ENCODE results near the gene GABARAPL2.

DNA sequence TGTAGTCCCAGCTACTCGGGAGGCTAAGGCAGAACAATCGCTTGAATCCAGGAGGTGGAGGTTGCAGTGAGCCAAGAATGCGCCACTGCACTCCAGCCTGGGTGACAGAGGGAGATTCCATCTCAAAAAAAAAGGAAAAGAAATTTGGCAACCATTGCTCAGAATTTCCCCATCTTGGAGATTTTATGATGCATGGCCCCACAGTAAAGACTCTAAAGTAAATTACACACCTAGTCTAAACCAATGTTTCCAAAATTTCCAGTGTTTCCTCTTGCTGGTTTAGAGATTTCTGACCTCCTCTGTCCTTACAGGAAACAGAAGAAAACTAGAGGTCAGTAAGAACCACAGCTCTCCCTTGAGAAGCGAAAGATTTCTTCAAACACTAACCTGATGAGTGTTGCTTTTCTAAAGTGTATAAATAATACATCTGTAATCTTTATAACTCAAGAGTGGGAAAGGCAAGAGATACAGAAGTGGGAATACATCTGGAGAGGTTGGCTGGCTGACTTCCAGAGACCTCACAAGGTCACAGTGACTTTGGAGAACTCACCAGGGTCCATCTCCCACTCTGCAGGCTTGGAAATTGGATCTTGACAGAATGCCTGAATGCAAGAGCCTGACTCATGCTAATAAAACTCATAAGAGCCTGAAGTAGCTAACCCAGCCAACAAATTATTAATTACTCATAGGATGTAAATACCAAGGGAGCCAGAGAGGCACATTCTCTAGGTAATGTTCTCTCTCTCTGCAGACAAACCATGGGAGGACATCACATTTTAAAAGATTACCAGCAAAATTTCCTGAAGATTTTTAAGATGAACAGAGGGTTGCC is 48.1 kb downstream of the GABARAPL2 start:
- no peak for TF ChIP-seq CTBP1 (IDR thresholded peaks at IDR 0.05; ENCODE audit: borderline replicate concordance)
- no peak for TF ChIP-seq ZNF384 (IDR thresholded peaks at IDR 0.05)
- TF ChIP-seq TARDBP (IDR thresholded peaks at IDR 0.05) = no peak
- TF ChIP-seq FOXA1 (IDR thresholded peaks at IDR 0.05) = no peak
- TF ChIP-seq HDGF (IDR thresholded peaks at IDR 0.05; ENCODE audit: borderline replicate concordance) = no peak
- no peak for TF ChIP-seq SUZ12 (IDR thresholded peaks at IDR 0.05)
- TF ChIP-seq FOXM1 (IDR thresholded peaks at IDR 0.05; ENCODE audit: borderline replicate concordance) = no peak
- TF ChIP-seq FOXK2 (IDR thresholded peaks at IDR 0.05) = no peak
- no peak for TF ChIP-seq ELF4 (IDR thresholded peaks at IDR 0.05)
- no peak for TF ChIP-seq SP1 (IDR thresholded peaks at IDR 0.05)

Measured in HEK293T (cell line).